Inflammatory macrophage (primary cell): ENCODE measurements around the gene XYLT1.
A peak's percentile ranks its signal among the peaks of the same experiment; 100 is the strongest.

Experiments used
- DNase-seq, 2 donors: peaks; one replicate each; pipeline ENCODE4 v3.0.0-alpha.2; 2020 to 2022

XYLT1 gene

GRCh38 chr16:17173281-17173680, 297.5 kb downstream of the XYLT1 start:
- peak; percentile 96 to 97 for DNase-seq

GRCh38 chr16:17171250-17172143, 299.3 kb downstream of the XYLT1 start:
- DNase-seq, result peak; percentile 85 to 91

- no peak for DNase-seq
Measured at GRCh38 chr16:17170435-17170834, 300.3 kb downstream of the XYLT1 start.

- DNase-seq, result peak; percentile 14 to 53
Measured at GRCh38 chr16:17168181-17168580, 302.6 kb downstream of the XYLT1 start.

- no peak for DNase-seq
Measured at GRCh38 chr16:17166095-17166494, 304.7 kb downstream of the XYLT1 start.

- DNase-seq, result peak; percentile 79 to 83
Measured at GRCh38 chr16:17162560-17162959, 308.2 kb downstream of the XYLT1 start.

GRCh38 chr16:17160920-17161431, 309.8 kb downstream of the XYLT1 start:
- DNase-seq, result no peak

GRCh38 chr16:17160285-17160853, 310.4 kb downstream of the XYLT1 start:
- DNase-seq, result no peak

- no peak for DNase-seq
Measured at GRCh38 chr16:17159617-17160016, 311.1 kb downstream of the XYLT1 start.

- no peak for DNase-seq
Measured at GRCh38 chr16:17155936-17156335, 314.8 kb downstream of the XYLT1 start.

- DNase-seq, result peak; percentile 45 to 60
Measured at GRCh38 chr16:17155485-17155884, 315.3 kb downstream of the XYLT1 start.

GRCh38 chr16:17154981-17155380, 315.8 kb downstream of the XYLT1 start:
- DNase-seq, result peak; percentile 70 to 84

- no peak for DNase-seq
Measured at GRCh38 chr16:17152311-17152710, 318.4 kb downstream of the XYLT1 start.

- no peak for DNase-seq
Measured at GRCh38 chr16:17151335-17151734, 319.4 kb downstream of the XYLT1 start.

GRCh38 chr16:17149904-17150483, 320.8 kb downstream of the XYLT1 start:
- peak in 1 of 2 donors; percentile 13 for DNase-seq

GRCh38 chr16:17147942-17148341, 322.8 kb downstream of the XYLT1 start:
- no peak for DNase-seq

GRCh38 chr16:17145029-17145428, 325.7 kb downstream of the XYLT1 start:
- no peak for DNase-seq

- no peak for DNase-seq
Measured at GRCh38 chr16:17144431-17144830, 326.3 kb downstream of the XYLT1 start.

GRCh38 chr16:17143546-17144419, 327.0 kb downstream of the XYLT1 start:
- DNase-seq, result no peak

- DNase-seq, result no peak
Measured at GRCh38 chr16:17138801-17139200, 332.0 kb downstream of the XYLT1 start.

GRCh38 chr16:17135439-17135838, 335.3 kb downstream of the XYLT1 start:
- DNase-seq, result no peak

- no peak for DNase-seq
Measured at GRCh38 chr16:17134586-17134985, 336.2 kb downstream of the XYLT1 start.
